ENCODE measurements around the gene DNAJB14.

Gene DNAJB14

GRCh38 chr4:99945718-99946355 lies 581 bp downstream of the DNAJB14 start:
- DNase-seq (ENCODE audit: low spot score), result peak; percentile 25

GRCh38 chr4:99943904-99944437 lies 2.4 kb downstream of the DNAJB14 start:
- DNase-seq (ENCODE audit: low spot score), result peak; percentile 32

GRCh38 chr4:99938243-99938753 lies 8.1 kb downstream of the DNAJB14 start:
- no peak for DNase-seq (ENCODE audit: low spot score)

- DNase-seq (ENCODE audit: low spot score), result no peak
Measured at GRCh38 chr4:99934891-99935290, 11.5 kb downstream of the DNAJB14 start.

- no peak for DNase-seq (ENCODE audit: low spot score)
Measured at GRCh38 chr4:99927566-99927965, 18.9 kb downstream of the DNAJB14 start.

GRCh38 chr4:99921174-99921573 lies 25.2 kb downstream of the DNAJB14 start:
- peak; percentile 23 for DNase-seq (ENCODE audit: low spot score)

- DNase-seq (ENCODE audit: low spot score), result no peak
Measured at GRCh38 chr4:99918656-99919055, 27.8 kb downstream of the DNAJB14 start.

- no peak for DNase-seq (ENCODE audit: low spot score)
Measured at GRCh38 chr4:99917575-99917974, 28.8 kb downstream of the DNAJB14 start.

- no peak for DNase-seq (ENCODE audit: low spot score)
Measured at GRCh38 chr4:99915449-99915848, 31.0 kb downstream of the DNAJB14 start.

GRCh38 chr4:99894998-99895397 lies 51.4 kb downstream of the DNAJB14 start:
- no peak for DNase-seq (ENCODE audit: low spot score)

- peak; percentile 93 for DNase-seq (ENCODE audit: low spot score)
Measured at GRCh38 chr4:99894161-99894997, 52.0 kb downstream of the DNAJB14 start, which contains the start of gene LAMTOR3. TSS of gene LAMTOR3 (minus strand) at chr4:99894427. CDS start at chr4:99893963, 464 bp downstream.

GRCh38 chr4:99893839-99894160 lies 52.6 kb downstream of the DNAJB14 start:
- no peak for DNase-seq (ENCODE audit: low spot score)

- no peak for DNase-seq (ENCODE audit: low spot score)
Measured at GRCh38 chr4:99893029-99893428, 53.4 kb downstream of the DNAJB14 start.

GRCh38 chr4:99891351-99891750 lies 55.1 kb downstream of the DNAJB14 start:
- no peak for DNase-seq (ENCODE audit: low spot score)

GRCh38 chr4:99887837-99888236 lies 58.6 kb downstream of the DNAJB14 start:
- no peak for DNase-seq (ENCODE audit: low spot score)

GRCh38 chr4:99886146-99886545 lies 60.3 kb downstream of the DNAJB14 start:
- DNase-seq (ENCODE audit: low spot score), result no peak

- no peak for DNase-seq (ENCODE audit: low spot score)
Measured at GRCh38 chr4:99885687-99886086, 60.7 kb downstream of the DNAJB14 start.

GRCh38 chr4:99885063-99885664 lies 61.3 kb downstream of the DNAJB14 start:
- DNase-seq (ENCODE audit: low spot score), result peak; percentile 53

- DNase-seq (ENCODE audit: low spot score), result no peak
Measured at GRCh38 chr4:99879458-99879857, 67.0 kb downstream of the DNAJB14 start.

GRCh38 chr4:99878604-99879003 lies 67.8 kb downstream of the DNAJB14 start:
- no peak for DNase-seq (ENCODE audit: low spot score)

GRCh38 chr4:99876946-99877345 lies 69.5 kb downstream of the DNAJB14 start:
- DNase-seq (ENCODE audit: low spot score), result no peak

- no peak for DNase-seq (ENCODE audit: low spot score)
Measured at GRCh38 chr4:99875071-99875470, 71.3 kb downstream of the DNAJB14 start.

- no peak for DNase-seq (ENCODE audit: low spot score)
Measured at GRCh38 chr4:99872570-99872969, 73.8 kb downstream of the DNAJB14 start.
